Nephron (organoid): ENCODE measurements around the gene GGPS1.
"Not testable (repeated sequence)": the region's sequence is repeated elsewhere in the genome, so short reads cannot be mapped to it uniquely, and the experiment has no call there.

ENCODE experiments used
- H3K27ac Mint-ChIP-seq, 3 experiments: 2 replicates each; pipeline ENCODE4 v1.8.0; 2020; ENCODE audit warnings: mixed read lengths in 3 of 3, mild to moderate bottlenecking in 2 of 3, moderate library complexity in 1 of 3
- H3K27me3 Mint-ChIP-seq: 2 replicates; pipeline ENCODE4 v1.8.0; 2021; ENCODE audit warnings: low read depth, mild to moderate bottlenecking, moderate library complexity, mixed read lengths
- H3K36me3 Mint-ChIP-seq: 2 replicates; pipeline ENCODE4 v1.8.0; 2020; ENCODE audit warnings: low read depth, mixed read lengths
- H3K4me1 Mint-ChIP-seq: 2 replicates; pipeline ENCODE4 v1.8.0; 2020; ENCODE audit warnings: mixed read lengths
- H3K4me3 Mint-ChIP-seq, 3 experiments: 2 replicates each; pipeline ENCODE4 v1.8.0; 2020; ENCODE audit warnings: mild to moderate bottlenecking in 3 of 3, mixed read lengths in 3 of 3, moderate library complexity in 2 of 3
- H3K9me3 Mint-ChIP-seq: 2 replicates; pipeline ENCODE4 v1.8.0; 2020; ENCODE audit warnings: mixed read lengths
- CTCF ChIP-seq, 3 experiments: fragments of 200-600 bp; sonication (generic); IDR thresholded peaks; one replicate each; pipeline ENCODE4 v1.5.0; 2021; ENCODE audit warnings: antibody characterized with exemption in 3 of 3; ENCODE audit not compliant: unreplicated experiment in 3 of 3

Gene GGPS1

GRCh38 chr1:235328271-235329138 is at the start of gene GGPS1:
GGPS1 (plus strand) TSS chr1:235328570; CDS start chr1:235335265, 6,695 bp downstream.
- Mint-ChIP-seq H3K36me3 (peaks cover 5% of the 10 kb centered on the region), H3K4me1 (peaks cover 33% of the 10 kb centered on the region), H3K9me3 (no peaks in the 10 kb centered on the region), H3K4me3 (no peak within 1 kb of the TSS), H3K27me3 (no peaks in the 10 kb centered on the region), H3K27ac (no peak within 1 kb of the TSS)
- TF ChIP-seq CTCF (IDR thresholded peaks at IDR 0.05; ENCODE audit: unreplicated experiment in 3 of 3): no peak

DNA sequence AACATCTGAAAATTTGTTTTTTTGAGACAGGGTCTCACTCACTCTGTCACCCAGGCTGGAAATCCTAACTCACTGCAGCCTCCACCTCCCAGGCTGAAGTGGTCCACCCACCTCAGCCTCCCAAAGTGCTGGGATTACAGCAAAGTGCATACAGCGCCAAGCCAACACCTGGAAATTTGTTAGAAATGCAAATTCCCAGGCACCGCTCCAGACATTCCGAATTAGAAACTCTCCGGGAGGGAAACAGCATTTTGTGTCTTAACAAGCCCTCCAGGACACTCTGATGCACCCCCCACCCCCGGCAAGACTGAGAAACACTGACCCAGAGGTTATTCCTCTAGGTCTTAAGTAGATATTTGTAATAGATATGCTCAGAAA is 49.5 kb upstream of the GGPS1 start:
- H3K4me3 Mint-ChIP-seq: no peak overlapping the region
- no peak overlapping the region for H3K27ac Mint-ChIP-seq
- no peaks in the 10 kb centered on the region for H3K27me3 Mint-ChIP-seq
- H3K36me3 Mint-ChIP-seq: no peaks in the 10 kb centered on the region
- no peaks in the 10 kb centered on the region for H3K9me3 Mint-ChIP-seq
- H3K4me1 Mint-ChIP-seq: peaks cover 19% of the 10 kb centered on the region
- TF ChIP-seq CTCF (IDR thresholded peaks at IDR 0.05; ENCODE audit: unreplicated experiment in 3 of 3): no peak

GRCh38 chr1:235279694-235280093 is 48.7 kb upstream of the GGPS1 start:
- TF ChIP-seq CTCF (IDR thresholded peaks at IDR 0.05; ENCODE audit: unreplicated experiment in 3 of 3): no peak
- peaks cover 19% of the 10 kb centered on the region for H3K4me1 Mint-ChIP-seq
- no peaks in the 10 kb centered on the region for H3K9me3 Mint-ChIP-seq
- H3K27me3 Mint-ChIP-seq: no peaks in the 10 kb centered on the region
- H3K27ac Mint-ChIP-seq: no peak overlapping the region
- no peaks in the 10 kb centered on the region for H3K36me3 Mint-ChIP-seq
- H3K4me3 Mint-ChIP-seq: no peak overlapping the region

DNA sequence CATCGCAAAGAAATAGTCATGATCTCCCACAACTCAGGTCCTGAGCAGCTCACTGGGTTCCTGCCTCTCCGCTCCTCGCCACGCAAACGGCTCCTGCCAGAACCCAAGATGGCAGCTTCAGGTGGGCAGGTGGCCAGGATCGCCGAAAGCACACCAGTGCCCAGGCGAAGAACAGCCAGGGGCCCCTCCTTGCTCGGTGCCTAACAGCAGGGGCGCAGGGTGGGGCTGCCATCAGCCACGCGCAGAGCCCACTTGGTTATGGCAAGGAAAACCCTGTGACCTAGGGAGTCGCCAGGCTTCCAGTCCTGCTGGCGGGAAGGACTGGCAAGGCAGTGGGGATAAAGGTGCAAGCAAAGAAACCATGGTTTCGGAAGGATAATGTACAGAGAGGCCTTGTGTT is 47.9 kb upstream of the GGPS1 start:
- no peaks in the 10 kb centered on the region for H3K27me3 Mint-ChIP-seq
- peaks cover 4% of the 10 kb centered on the region for H3K36me3 Mint-ChIP-seq
- no peak overlapping the region for H3K4me3 Mint-ChIP-seq
- TF ChIP-seq CTCF (IDR thresholded peaks at IDR 0.05; ENCODE audit: unreplicated experiment in 3 of 3): no peak
- no peak overlapping the region for H3K27ac Mint-ChIP-seq
- H3K4me1 Mint-ChIP-seq: peaks cover 17% of the 10 kb centered on the region
- no peaks in the 10 kb centered on the region for H3K9me3 Mint-ChIP-seq

- peaks cover 18% of the 10 kb centered on the region for H3K4me1 Mint-ChIP-seq
- H3K27ac Mint-ChIP-seq, H3K4me3 Mint-ChIP-seq, H3K36me3 Mint-ChIP-seq, H3K9me3 Mint-ChIP-seq, H3K27me3 Mint-ChIP-seq: not testable (repeated sequence)
These were observed 44.7 kb upstream of the GGPS1 start for GRCh38 chr1:235283636-235284035.

DNA sequence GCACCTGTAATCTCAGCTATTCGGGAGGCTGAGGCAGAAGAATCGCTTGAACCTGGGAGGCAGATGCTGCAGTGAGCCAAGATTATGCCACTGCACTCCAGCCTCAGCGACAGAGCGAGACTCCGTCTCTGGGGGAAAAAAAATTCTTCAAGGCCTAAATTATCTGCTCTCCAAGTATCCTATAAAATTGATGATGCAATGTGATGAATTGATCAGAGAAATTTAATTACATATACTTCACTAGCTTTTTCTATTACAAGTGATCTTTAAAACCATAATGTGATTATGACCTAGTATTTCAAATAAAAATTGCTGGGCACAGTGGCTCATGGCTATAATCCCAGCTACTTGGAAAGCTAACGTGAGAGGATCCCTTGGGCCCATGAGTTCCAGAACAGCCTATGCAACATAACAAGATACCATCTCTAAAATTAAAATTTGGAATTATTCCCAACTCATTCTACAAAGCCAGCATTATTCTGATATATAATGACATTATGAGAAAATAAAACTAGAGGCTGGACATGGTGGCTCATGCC is 44.1 kb upstream of the GGPS1 start:
- no peaks in the 10 kb centered on the region for H3K27me3 Mint-ChIP-seq
- H3K4me3 Mint-ChIP-seq: no peak overlapping the region
- peaks cover 5% of the 10 kb centered on the region for H3K36me3 Mint-ChIP-seq
- H3K9me3 Mint-ChIP-seq: no peaks in the 10 kb centered on the region
- peaks cover 23% of the 10 kb centered on the region for H3K4me1 Mint-ChIP-seq
- no peak for TF ChIP-seq CTCF (IDR thresholded peaks at IDR 0.05; ENCODE audit: unreplicated experiment in 3 of 3)
- no peak overlapping the region for H3K27ac Mint-ChIP-seq
